HG03521 (cell line): Measurements from ENCODE around the gene KLHL18.
"Not testable (repeated sequence)": the region's sequence is repeated elsewhere in the genome, so short reads cannot be mapped to it uniquely, and the experiment has no call there.

Source experiments
- ATAC-seq: cut with Tn5 transposase; IDR thresholded peaks from one replicate; pipeline ENCODE4 v1.9.1; 2021; ENCODE audit warnings: mild to moderate bottlenecking, moderate library complexity; ENCODE audit not compliant: unreplicated experiment

Gene KLHL18

DNA sequence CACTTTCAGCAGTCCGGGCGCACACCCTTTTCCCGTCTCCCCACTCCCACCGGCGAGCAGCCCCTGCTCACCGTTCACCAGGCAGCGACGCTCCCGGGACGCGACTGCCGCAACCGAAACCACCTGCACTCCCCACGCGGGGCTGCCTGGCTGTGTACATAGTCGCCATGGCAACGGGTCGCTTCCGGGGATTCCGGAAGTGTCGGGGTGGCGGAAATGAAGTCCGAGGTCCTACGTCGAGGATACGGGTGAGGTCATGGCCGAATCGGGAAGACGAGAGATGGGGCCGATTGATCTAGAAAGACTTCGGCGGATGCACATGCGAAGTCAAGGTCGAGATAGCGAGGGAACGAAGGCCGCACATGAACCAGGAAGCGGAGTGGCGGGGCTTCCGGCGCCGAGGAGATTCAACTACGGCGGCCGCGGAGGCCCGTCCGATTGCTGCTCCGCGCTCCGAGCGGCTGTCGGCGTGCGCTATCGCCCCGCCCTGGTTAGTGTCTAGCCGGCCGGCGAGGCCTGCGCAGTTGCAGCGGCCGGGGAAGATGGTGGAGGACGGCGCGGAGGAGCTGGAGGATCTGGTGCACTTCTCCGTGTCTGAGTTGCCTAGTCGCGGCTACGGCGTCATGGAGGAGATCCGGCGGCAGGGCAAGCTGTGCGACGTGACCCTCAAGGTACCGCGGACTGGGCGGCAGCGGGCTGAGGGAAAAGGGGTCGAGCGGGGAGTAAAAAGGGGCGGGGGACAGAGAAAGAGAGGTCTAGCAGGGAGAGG, at the start of gene KLHL18, which contains the start of gene KIF9:
Gene KLHL18 (plus strand): TSS at position 521 of the 769 bp plus-strand sequence. CDS start 22 bp downstream, at position 543.
Gene KIF9 (minus strand): TSS at position 376 of the 769 bp plus-strand sequence. CDS start 5,425 bp downstream, outside the sequence.
- peak; percentile 82 for ATAC-seq

DNA sequence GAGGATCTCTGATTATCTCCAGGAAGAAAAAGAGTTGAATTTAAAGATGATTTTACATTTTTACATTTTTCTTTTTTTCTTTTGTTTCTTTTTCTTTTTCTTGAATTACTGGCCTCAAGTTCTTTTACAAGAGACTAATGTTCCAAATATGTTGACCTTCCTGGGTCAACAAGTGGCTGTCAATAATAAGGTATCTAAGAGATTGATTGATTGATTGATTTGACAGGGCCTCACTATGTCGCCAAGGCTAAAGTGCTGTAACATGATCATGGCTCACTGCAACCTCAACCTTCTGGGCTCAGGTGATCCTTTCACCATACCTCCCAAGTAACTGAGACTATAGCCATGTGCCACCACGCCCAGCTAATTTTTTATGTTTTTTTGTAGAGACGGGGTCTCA, 44.7 kb upstream of the KLHL18 start:
- no peak for ATAC-seq

DNA sequence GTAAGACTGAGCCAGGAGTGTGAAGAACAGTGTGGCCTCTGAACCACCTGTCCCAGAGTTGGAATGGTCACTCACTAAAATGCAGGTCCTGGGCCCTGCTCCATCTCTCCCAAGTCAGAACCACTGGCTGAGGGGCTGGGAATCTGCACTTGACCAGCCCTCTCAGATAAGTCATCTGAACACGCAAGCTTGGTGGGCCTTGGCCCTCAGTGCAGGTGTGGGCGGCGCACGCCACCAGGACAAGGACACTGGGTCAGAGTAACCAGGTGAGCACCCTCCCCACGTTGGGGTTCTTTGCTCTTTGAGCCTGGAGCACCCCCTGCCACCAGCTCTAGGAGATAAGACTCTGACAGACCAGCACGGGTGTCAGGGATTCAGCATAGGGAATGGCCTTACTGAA, 42.8 kb upstream of the KLHL18 start:
- ATAC-seq, result no peak

DNA sequence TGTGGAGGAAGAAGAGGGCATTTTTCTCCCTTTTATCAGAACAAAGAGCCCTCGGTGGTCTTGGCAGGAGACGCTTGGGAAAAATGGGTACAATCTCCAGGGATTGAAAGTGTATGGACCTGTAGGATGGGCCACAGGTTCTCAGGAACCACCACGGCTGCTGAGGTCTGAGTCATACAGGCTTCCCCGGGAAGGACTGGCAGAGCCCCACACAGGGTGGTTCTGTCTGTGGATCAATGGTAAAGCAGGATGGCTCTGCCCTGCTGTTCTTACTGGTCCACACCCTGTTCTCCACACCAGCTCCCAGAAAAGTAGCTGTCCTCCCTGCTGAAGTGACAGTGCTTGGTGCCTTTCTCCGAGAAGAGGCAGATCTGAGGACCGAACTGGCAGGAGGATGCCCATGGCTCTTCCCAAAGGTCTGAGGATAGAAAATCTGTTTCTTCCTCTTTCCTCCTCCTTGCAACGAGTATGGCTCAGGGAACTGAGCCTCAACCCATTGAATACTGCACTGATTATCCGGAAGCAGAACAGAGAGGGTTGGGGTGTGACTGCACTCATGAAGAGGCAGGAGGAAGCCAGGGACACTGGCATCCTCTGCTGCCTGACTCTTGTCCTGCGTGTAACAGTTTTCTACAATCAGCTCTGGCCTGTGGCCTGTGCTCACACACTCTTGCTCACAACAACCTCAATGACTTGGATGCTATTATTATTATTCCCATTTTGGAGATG, 39.2 kb upstream of the KLHL18 start:
- no peak for ATAC-seq

DNA sequence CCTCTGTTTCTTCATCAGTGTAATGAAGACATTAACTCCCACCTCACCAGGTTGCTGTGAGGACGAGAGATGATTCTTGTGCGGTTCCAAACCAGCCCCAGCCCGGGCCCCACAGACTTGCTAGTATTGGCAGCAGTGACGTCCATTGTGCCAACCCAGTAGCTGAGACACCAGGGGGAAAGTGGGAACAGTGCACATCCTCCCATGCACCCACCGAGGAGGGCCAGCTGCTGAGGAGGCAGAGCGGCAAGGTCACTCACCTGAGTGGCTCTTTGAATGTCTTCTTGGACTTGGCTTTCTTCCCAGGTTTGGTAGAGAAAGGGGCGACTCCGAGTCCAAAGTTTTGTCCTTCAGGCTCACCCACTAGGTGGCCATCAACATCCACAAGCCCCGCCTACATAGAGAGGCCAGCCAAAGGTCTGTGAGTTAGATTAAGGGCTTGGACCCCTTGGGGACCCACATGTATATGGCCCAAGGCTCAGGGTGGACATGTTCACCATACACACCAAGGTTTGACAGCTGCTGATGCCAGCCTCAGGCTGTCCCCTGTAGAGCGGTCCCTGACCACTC, 38.1 kb upstream of the KLHL18 start:
- no peak for ATAC-seq

DNA sequence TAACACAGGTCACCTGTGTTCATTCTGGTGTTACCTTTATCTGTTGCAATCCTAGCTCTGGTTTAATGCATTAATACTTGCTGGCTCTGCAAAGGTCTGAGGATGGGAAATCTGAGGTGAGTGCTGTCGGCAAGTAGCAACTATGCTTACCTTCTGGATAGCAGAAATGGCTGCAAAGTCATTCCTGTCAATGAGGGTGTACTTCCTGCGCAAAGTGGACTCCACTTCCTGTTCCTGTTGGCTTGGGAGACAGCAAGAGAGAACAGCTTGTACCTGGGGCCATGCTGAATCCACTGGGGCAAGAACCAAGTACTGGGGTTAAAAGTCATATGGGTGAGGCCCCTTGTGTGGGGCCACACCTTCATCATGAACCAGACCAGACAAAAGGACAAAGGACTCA, 37.5 kb upstream of the KLHL18 start:
- ATAC-seq, result no peak

DNA sequence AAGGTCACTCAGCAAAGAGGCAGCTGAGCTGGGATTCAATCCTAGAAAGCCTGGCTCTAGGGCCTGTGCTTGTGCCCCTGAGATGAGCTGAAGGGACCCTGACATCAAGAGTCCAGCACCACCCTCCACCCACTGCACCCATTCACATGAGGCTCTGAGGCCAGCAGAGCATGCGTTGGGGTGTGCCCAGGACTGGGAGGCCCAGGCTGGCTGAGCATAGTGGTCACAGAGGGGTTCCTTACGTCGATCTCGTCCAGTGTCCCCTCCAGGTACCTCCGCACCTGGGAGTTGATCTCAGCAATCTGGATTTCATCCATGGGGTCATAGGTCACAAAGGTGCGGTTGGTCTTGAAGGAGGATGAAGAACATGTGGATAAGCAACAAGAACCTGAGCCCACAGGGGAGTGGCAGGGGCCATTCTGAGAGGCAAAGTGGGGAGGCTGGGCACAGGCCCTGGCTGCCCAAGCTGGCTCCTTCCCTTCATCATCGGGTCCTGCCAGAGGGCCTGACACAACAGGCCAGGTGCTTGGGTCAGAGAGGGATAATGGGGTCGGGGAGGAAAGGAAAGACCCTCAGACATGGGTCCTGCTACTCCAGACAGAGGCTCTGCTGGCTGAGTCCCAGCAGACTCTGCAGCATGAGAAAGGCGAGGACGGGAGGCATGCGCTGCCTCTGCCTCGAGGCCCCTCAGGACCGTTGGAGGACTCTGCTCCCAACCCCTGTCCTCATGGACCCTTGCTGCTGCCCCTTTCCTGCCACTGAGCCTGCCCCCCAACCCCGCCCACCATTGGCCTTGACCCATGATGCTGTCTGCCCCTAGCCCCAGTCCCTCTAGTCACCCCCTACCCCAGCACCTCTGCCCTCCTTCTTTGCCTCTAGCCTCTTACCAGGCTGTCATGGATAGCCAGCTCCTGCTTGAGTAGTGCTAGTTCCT, 35.3 kb upstream of the KLHL18 start:
- no peak for ATAC-seq

DNA sequence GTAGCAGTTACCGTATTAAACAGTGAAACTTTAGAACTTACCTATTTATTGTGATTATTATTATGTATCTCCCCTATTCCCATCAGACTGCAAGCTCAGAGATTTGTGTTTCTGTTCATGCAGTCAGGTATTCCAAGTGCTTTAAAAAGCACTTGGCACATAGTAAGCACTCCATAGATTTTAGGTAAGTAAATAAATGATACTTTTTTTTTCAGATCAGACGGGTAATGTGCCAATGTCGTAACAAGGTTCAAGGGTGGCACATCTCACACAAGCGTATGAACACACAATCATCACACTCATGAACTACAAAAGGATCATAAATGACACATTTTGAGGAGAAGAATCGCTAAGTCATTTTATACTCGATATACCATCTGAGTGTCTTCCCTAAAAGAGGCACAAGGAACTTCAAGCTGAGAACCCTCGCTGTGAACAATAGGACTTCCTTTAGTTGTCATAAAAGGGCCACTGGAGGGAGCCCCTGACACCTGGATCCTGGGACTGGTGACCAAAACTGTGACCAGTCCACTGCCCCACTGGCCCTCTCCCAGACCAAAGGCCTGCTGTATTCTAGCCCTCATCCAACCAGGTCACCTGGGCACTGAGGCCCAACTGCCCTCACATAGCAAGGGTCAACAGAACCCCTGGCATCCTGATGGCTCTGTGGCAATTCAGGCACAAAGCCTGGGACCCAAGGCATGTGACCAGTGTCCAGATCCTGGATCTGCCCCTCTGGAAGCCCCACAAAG, 32.3 kb upstream of the KLHL18 start:
- no peak for ATAC-seq

DNA sequence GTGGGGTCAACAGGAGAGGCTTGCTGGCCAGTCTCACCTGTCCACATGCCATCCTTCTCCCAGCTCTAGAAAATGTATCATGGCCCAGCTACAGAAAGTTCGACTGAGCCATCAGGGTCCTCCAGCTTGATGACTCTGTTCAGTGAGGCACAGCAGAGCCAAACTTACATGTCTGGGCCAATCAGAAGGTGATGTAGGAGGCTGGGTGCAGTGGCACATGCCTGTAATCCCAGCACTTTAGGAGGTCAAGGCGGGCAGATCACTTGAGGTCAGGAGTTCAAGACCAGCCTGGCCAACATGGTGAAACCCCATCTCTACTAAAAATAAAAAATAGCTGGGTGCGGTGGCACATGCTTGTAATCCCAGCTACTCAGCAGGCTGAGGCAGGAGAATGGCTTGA, 31.7 kb upstream of the KLHL18 start:
- ATAC-seq, result not testable (repeated sequence)

DNA sequence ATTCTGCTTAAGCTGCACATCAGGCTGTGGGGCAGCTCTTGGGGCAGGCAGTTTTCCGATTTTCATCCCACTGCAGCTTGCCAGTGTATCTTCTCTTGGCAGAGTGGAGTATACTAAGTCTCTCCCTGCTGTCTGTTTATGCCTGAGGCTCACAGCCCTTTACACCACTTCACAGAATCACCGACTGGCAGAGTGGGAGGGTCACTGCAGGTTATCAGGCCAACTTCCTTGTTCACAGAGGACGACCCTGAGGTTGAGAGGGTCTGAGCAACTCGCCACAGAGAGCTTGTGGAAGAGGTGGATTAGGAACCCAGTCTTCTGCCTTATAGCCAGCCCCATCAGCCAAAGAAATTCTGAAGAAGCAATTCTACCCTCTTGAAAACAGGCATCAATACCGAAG, 31.1 kb upstream of the KLHL18 start:
- no peak for ATAC-seq

DNA sequence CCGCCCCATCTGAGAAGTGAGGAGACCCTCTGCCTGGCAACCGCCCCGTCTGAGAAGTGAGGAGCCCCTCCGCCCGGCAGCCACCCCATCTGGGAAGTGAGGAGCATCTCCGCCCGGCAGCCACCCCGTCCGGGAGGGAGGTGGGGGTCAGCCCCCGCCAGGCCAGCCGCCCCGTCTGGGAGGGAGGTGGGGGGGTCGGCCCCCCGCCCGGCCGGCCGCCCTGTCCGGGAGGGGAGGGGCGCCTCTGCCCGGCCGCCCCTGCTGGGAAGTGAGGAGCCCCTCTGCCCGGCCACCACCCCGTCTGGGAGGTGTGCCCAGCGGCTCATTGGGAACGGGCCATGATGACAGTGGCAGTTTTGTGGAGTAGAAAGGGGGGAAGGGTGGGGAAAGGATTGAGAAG, 26.4 kb upstream of the KLHL18 start:
- ATAC-seq, result not testable (repeated sequence)

DNA sequence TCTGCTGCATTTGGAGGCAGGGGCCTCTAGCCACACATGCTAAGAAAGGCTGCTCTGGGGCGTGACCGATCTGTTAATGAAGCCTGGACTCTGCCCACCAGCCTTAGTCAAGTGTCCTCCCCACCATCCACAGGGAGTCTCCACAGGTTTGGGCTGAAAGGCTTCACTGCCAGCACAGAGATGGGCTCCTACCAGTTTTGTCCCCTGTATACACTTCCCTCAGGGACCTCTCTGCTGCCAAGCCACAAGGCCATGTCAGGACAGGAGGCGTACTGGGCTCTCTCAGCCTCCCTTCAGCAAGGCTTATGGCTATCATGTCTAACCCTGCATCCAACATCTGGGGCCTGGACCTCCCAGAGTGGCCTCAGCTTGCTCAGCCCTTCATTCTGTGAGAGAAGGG, 23.6 kb upstream of the KLHL18 start:
- ATAC-seq, result no peak

DNA sequence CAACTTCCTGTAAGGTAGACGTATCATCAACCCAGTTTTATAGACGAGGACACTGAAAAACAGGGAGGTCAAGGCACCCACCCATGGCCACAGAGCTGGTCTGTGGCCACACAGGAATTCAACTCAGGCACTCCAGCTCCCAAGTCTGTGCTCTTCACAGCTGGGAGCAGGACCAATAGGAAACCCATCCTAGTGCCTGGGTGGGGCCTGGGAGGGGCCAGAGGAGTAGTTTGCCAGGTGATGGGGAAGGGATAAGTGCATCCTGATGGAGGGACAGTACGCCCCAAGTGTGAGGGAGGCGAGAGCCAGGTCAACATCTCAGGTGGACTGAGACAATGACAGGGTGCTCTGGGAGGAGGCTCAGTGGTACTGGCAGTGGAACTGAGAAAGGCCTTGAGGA, 22.1 kb upstream of the KLHL18 start:
- ATAC-seq, result no peak

DNA sequence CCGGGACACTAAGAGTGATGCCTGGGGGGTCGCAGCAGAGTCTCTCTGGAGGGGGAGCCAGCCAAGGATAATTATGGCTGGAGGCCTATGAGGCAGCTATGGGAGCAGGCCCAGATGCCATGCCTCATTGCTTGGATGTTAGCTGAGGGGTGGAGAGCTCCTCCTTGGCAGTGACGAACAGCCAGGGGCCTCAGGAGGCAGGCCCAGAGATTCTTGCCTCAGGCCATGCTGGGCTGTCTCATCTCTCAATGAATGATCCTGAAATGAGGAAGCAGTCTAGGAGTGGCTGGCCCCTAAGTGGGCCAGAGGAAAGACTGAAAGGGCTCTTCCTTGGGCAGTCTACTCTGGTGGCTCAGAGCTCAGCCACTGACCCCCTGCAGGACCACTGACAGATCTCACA, 21.4 kb upstream of the KLHL18 start:
- ATAC-seq, result no peak

DNA sequence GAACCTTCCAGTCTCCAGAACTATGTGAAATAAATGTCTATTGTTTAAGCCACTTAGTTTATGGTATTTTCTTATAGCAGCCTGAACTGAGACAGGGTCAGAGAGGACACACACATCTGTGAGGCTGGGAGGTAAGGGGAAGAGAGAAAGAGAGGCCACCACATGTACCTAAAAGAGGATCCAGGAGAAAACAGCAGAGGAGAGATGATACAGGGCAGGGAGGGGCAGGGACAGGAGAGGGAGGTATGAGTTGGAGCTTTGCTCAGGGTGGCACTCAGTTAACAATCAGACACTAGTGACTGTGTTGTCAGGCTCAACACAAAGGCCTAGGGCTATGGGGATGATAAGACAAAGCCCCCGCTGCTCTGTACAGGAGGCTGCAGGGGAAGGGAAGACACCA, 17.7 kb upstream of the KLHL18 start:
- ATAC-seq, result no peak

DNA sequence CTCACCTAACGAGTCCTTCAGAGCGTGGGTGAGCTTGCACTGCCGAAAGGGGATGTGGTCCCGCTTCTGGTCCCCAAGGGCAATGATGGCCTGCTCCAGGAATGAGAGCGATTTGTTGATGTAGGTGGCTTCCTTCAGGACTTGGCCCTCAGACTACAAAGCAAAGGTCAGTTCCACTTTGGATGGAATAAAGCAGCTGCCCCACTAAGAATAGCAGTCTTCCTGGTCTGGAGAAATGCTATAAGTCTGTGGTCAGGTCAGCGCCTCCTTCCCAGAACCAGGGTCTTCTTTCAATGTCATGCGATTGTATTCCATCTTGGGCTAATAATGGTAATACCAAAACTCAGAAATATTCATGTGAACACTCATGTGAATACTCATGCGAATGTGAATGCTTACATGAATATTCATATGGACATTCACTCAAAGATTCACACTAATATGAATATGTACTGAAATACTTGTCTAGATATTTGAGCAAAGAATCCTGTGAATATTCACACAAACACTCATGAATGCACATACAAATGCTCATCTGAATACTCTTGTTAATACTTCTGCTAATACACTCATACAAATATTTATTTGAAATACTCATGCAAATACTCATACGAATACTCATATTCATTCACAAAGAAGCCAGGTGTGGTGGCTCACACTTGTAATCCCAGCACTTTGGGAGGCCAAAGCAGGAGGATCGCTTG, 16.9 kb upstream of the KLHL18 start:
- no peak for ATAC-seq

DNA sequence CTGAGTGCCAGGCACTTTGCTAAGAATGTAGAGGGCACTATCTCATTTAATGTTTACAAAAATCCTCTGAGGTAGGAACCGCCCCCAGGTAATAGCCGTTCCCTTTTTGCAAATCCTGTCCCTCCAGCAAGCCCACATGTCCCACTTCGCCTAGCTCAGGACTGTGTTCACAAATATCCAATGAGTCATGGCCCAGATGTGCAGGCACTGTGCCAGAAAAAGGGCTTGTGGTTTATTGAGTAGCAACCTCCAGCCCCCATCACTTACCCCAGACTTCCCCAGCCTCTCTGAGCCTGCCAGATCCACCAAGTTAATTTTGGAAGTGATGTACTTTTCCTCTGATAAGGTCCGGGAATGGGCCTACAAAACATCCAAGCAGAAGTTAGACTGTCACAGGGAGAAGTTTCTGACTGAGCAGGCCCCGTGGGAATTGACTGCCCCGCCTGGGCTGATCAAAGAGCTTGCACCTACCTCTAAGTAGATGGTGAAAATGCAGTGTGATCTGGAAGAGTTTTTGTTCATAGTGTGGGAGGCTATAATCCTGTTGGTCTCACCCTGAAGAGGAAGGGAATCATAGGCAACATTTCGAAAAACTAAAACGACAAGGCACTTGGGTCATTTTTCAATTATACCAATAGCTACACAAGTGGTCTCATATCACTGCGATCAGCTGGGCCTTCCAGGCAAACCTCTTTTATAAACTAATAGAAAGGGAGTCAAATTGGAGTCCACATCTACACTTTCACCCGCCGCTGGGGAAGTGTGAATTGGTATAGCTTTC, 15.8 kb upstream of the KLHL18 start:
- peak; percentile 53 for ATAC-seq

DNA sequence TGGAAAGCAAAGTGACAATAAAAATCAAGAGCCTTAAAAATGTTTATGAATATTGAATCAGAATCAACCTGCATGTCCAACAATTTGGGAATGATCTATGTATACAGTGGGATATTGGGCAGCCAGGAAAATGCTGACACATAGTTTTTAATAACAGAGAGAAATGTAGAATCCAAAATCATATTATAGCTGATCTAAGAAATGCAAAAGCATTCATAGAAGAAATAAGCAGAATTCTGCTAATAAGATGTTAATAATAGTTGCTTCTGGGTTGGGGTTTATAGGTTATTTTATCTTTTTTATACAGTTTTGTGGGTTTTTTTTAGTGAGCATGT, 15.3 kb upstream of the KLHL18 start:
- no peak for ATAC-seq

DNA sequence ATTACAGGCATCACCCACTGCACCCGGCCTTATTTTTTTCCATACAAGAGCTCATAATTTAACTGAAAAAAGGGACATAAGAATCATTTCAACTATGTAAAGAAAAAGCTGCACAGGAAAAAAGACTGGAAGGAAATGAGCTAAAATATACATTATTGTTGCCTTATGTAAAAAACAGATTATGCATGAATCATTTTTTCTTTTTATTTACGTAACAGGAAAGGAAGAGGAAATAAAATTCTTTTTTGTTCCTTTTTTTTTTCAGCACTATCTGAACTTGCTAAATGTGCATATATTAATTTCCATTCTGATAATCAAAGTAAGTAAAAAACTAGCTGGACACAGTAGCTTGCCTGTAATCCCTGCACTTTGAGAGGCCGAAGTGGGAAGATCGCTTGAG, 12.2 kb upstream of the KLHL18 start:
- ATAC-seq, result no peak
